Stimulated activated CD4-positive, alpha-beta T cell treated with anti-CD3 and anti-CD28 coated beads, Interleukin-15, amount 100 ng/mL, for 24 hours (primary cell): ENCODE measurements around the gene ELMO3.

Experiments used
- DNase-seq: peaks from one replicate; pipeline ENCODE4 v3.0.0-alpha.2; 2020

ELMO3 gene

GRCh38 chr16:67244387-67245185 lies 45.7 kb downstream of the ELMO3 start:
- peak; percentile 87 for DNase-seq

- no peak for DNase-seq
These were observed 46.3 kb downstream of the ELMO3 start for GRCh38 chr16:67245186-67245585.

- DNase-seq = no peak
These were observed 46.7 kb downstream of the ELMO3 start for GRCh38 chr16:67245674-67246080.

- DNase-seq = peak; percentile 73
These were observed 47.3 kb downstream of the ELMO3 start for GRCh38 chr16:67246081-67246755.

GRCh38 chr16:67246756-67247191 lies 47.8 kb downstream of the ELMO3 start:
- DNase-seq = no peak

- DNase-seq = peak; percentile 99
These were observed 48.5 kb downstream of the ELMO3 start, which contains the start of gene FHOD1 for GRCh38 chr16:67247192-67248072. TSS of gene FHOD1 (minus strand) at chr16:67247481. CDS start at chr16:67247410, 71 bp downstream.

GRCh38 chr16:67248073-67248400 lies 49.1 kb downstream of the ELMO3 start:
- DNase-seq = no peak

GRCh38 chr16:67248401-67249177 lies 49.7 kb downstream of the ELMO3 start, which contains the start of gene SLC9A5:
TSS of gene SLC9A5 (plus strand) at chr16:67248979. CDS start at chr16:67249015, 36 bp downstream.
- DNase-seq = peak; percentile 52

GRCh38 chr16:67249178-67250044 lies 50.5 kb downstream of the ELMO3 start:
- peak; percentile 34 for DNase-seq

GRCh38 chr16:67250045-67250327 lies 51.1 kb downstream of the ELMO3 start:
- no peak for DNase-seq

GRCh38 chr16:67252609-67253497 lies 53.9 kb downstream of the ELMO3 start:
- no peak for DNase-seq
